ENCODE results near the gene GAGE12G.
"Not testable (repeated sequence)": the region's sequence is repeated elsewhere in the genome, so short reads cannot be mapped to it uniquely, and the experiment has no call there.

GRCh38 chrX:49589196-49589595, 19.0 kb downstream of the GAGE12G start, which contains the start of gene GAGE2A:
- not testable (repeated sequence) for TF ChIP-seq GATA2, GATA3 (IDR thresholded peaks at IDR 0.05; ENCODE audit: low read depth, low read length)

Data from SH-SY5Y (cell line).